A673 (cell line): Measurements from ENCODE around the gene SAMD4B. TPM values are rescaled to one million over a fixed set of nuclear protein-coding genes. Genes with fewer than 3 reads are reported as not detected.
A peak's percentile ranks its signal among the peaks of the same experiment; 100 is the strongest.

ENCODE experiments used
- BruUV-seq: library from RNA; stranded (reverse); fragments of 400-500 nt; replicated peaks from 2 replicates; lab custom pipeline; 2021; lab: Mats Ljungman, UMichigan
- CTCF ChIA-PET: fragments of 300-600 bp; sonication (Branson Sonifier 250); formaldehyde crosslinking; loops from one replicate; lab custom pipeline; 2022; ENCODE audit warnings: antibody characterized with exemption; lab: Charles Lee
- POLR2A ChIA-PET: fragments of 300-600 bp; sonication (Branson Sonifier 250); formaldehyde crosslinking; loops from one replicate; lab custom pipeline; 2022; ENCODE audit warnings: antibody characterized with exemption; ENCODE audit not compliant: low non-redundant PET; lab: Charles Lee
- DNase-seq: peaks from one replicate; pipeline ENCODE4 v3.0.0-alpha.2; 2015; ENCODE audit warnings: low spot score
- H3K27ac ChIP-seq: fragments of 200-600 bp; sonication (generic); 2 replicates; pipeline ENCODE4 v1.5.1; 2016; ENCODE audit warnings: mixed run types, low read depth, mild to moderate bottlenecking, mixed read lengths, antibody characterized with exemption, low read length; ENCODE audit not compliant: poor library complexity, severe bottlenecking
- H3K27me3 ChIP-seq: fragments of 200-600 bp; sonication (generic); replicated peaks from 2 replicates; pipeline ENCODE4 v1.6.1; 2017; ENCODE audit warnings: mixed run types, low read depth, mild to moderate bottlenecking, mixed read lengths, antibody characterized with exemption, low read length; ENCODE audit not compliant: insufficient read depth, poor library complexity
- H3K36me3 ChIP-seq: fragments of 200-600 bp; sonication (generic); 2 replicates; pipeline ENCODE4 v1.6.1; 2016; ENCODE audit warnings: mixed run types, mild to moderate bottlenecking, mixed read lengths, antibody characterized with exemption, low read length; ENCODE audit not compliant: insufficient read depth, poor library complexity, severe bottlenecking
- H3K4me1 ChIP-seq: fragments of 200-600 bp; sonication (generic); 2 replicates; pipeline ENCODE4 v1.6.1; 2017; ENCODE audit warnings: mixed run types, mild to moderate bottlenecking, mixed read lengths, antibody characterized with exemption, low read length; ENCODE audit not compliant: insufficient read depth, poor library complexity, severe bottlenecking
- H3K4me3 ChIP-seq: fragments of 200-600 bp; sonication (generic); 2 replicates; pipeline ENCODE4 v1.5.1; 2016; ENCODE audit warnings: low read depth, mixed run types, mild to moderate bottlenecking, mixed read lengths, low read length; ENCODE audit not compliant: poor library complexity, severe bottlenecking
- H3K9me3 ChIP-seq: fragments of 200-600 bp; sonication (generic); 2 replicates; pipeline ENCODE4 v1.6.1; 2016; ENCODE audit warnings: mixed run types, low read depth, mild to moderate bottlenecking, mixed read lengths, antibody characterized with exemption, low read length; ENCODE audit not compliant: poor library complexity, severe bottlenecking
- CTCF ChIP-seq: fragments of 300-800, 200-600 bp; sonication (generic); conservative IDR thresholded peaks from 2 replicates; pipeline ENCODE4 v1.5.1; 2017; ENCODE audit warnings: low read depth, mild to moderate bottlenecking, antibody characterized with exemption, low read length, moderate library complexity, mixed read lengths
- EZH2 ChIP-seq: fragments of 200-600 bp; sonication (generic); IDR thresholded peaks from 2 replicates; pipeline ENCODE4 v1.6.1; 2017; ENCODE audit warnings: borderline replicate concordance, low read depth, mild to moderate bottlenecking, mixed read lengths, antibody characterized with exemption, low read length; ENCODE audit not compliant: poor library complexity, severe bottlenecking
- intact Hi-C: fragments of 100-400 bp; cut with micrococcal nuclease; formaldehyde crosslinking; loops from one replicate; pipeline ENCODE4 v1.10.0; 2022; ENCODE audit not compliant: unreplicated experiment
- total RNA-seq: library from RNA; stranded (reverse); gene quantifications from 2 replicates; pipeline ENCODE4 v1.2.3, GENCODE V29; 2021

The SAMD4B gene
- total RNA-seq, 1 experiment from 2014 or later: 168 TPM

GRCh38 chr19:39413911-39414608 is 71.8 kb downstream of the SAMD4B start:
- BruUV-seq: no TSS peak
- TF ChIP-seq CTCF: 0 out of 2 replicates have a peak, but pooled peaks have one; percentile 19
- no peak for TF ChIP-seq EZH2
- no peaks in the 10 kb centered on the region for H3K27me3 ChIP-seq
- CTCF ChIA-PET: interaction anchor here (0.5 to 1.5 kb wide), 3 partner anchors 22 to 72 kb away, joined by 3 to 5 read pairs (median 4); partner anchors contain the start of genes RPS16 and SAMD4B
- POLR2A ChIA-PET: interaction anchor here (0.6 to 1.5 kb wide), 3 partner anchors 15 to 22 kb away, joined by 3 to 9 read pairs (median 6); partner anchors contain the start of gene RPS16
- intact Hi-C loops: loop anchor here (5.0 kb wide), 1 partner anchor 292 kb away; no protein-coding TSS in a partner anchor
- no peaks in the 10 kb centered on the region for H3K9me3 ChIP-seq
- DNase-seq: no peak
- H3K36me3 ChIP-seq: peaks cover 29% of the 10 kb centered on the region
- peaks cover 32% of the 10 kb centered on the region for H3K4me1 ChIP-seq
- peak overlapping the region; percentile 100 for H3K4me3 ChIP-seq
- H3K27ac ChIP-seq: peak overlapping the region; percentile 97

- intact Hi-C loops: no loop called here
- no peak for DNase-seq
- peaks cover 37% of the 10 kb centered on the region for H3K36me3 ChIP-seq
- CTCF ChIA-PET: interaction anchor here (1.5 kb wide), 1 partner anchor 20 kb away, joined by 3 read pairs; the partner anchor contains the start of gene RPS16
- peaks cover 28% of the 10 kb centered on the region for H3K4me1 ChIP-seq
- H3K9me3 ChIP-seq: no peaks in the 10 kb centered on the region
- no TSS peak for BruUV-seq
- no peaks in the 10 kb centered on the region for H3K27me3 ChIP-seq
- peak overlapping the region; percentile 100 for H3K4me3 ChIP-seq
- peak overlapping the region; percentile 54 for H3K27ac ChIP-seq
- POLR2A ChIA-PET: no interaction called here
- TF ChIP-seq EZH2: no peak
- no peak for TF ChIP-seq CTCF
Observed at GRCh38 chr19:39415111-39416046, 73.2 kb downstream of the SAMD4B start.

GRCh38 chr19:39416152-39417120 is 74.2 kb downstream of the SAMD4B start:
- ChIA-PET CTCF (no interaction called here), POLR2A (no interaction called here)
- no peak for TF ChIP-seq CTCF
- no peak for TF ChIP-seq EZH2
- peaks cover 17% of the 10 kb centered on the region for H3K4me1 ChIP-seq
- H3K27me3 ChIP-seq: no peaks in the 10 kb centered on the region
- H3K4me3 ChIP-seq: no peak overlapping the region
- peaks cover 40% of the 10 kb centered on the region for H3K36me3 ChIP-seq
- intact Hi-C loops: no loop called here
- H3K27ac ChIP-seq: no peak overlapping the region
- H3K9me3 ChIP-seq: no peaks in the 10 kb centered on the region
- BruUV-seq: no TSS peak
- no peak for DNase-seq
